MM.1S (cell line): Measurements from ENCODE around the gene IL17C.

ENCODE experiments used
- DNase-seq: peaks from one replicate; pipeline ENCODE4 v3.0.0-alpha.2; 2015
- H2AFZ ChIP-seq: fragments of 300-600 bp; sonication (generic); 2 replicates; pipeline ENCODE4 v1.6.0; 2016; ENCODE audit warnings: antibody characterized with exemption, low read length
- H3F3A ChIP-seq: fragments of 300-600 bp; sonication (generic); 2 replicates; pipeline ENCODE4 v1.6.1; 2016; ENCODE audit warnings: mild to moderate bottlenecking, antibody characterized with exemption, low read length, moderate library complexity, mixed read lengths; ENCODE audit not compliant: insufficient read depth
- H3K27ac ChIP-seq: fragments of 300-600 bp; sonication (generic); 2 replicates; pipeline ENCODE4 v1.5.1; 2016; ENCODE audit warnings: mild to moderate bottlenecking, low read length
- H3K27me3 ChIP-seq: fragments of 300-600 bp; sonication (generic); replicated peaks from 2 replicates; pipeline ENCODE4 v1.6.0; 2016; ENCODE audit warnings: low read length; ENCODE audit not compliant: insufficient read depth
- H3K36me3 ChIP-seq: fragments of 300-600 bp; sonication (generic); replicated peaks from 2 replicates; pipeline ENCODE4 v1.6.1; 2016; ENCODE audit warnings: mild to moderate bottlenecking, low read length, mixed read lengths; ENCODE audit not compliant: insufficient read depth
- H3K4me1 ChIP-seq: fragments of 300-600 bp; sonication (generic); 2 replicates; pipeline ENCODE4 v1.6.1; 2016; ENCODE audit warnings: low read length, mixed read lengths
- H3K4me2 ChIP-seq: fragments of 300-600 bp; sonication (generic); 2 replicates; pipeline ENCODE4 v1.6.0; 2016; ENCODE audit warnings: low read depth, low read length
- H3K4me3 ChIP-seq: fragments of 300-600 bp; sonication (generic); 2 replicates; pipeline ENCODE4 v1.5.1; 2016; ENCODE audit warnings: low read length, mixed read lengths
- H3K79me2 ChIP-seq: fragments of 300-600 bp; sonication (generic); 2 replicates; pipeline ENCODE4 v1.6.1; 2016; ENCODE audit warnings: mixed run types, low read length, mixed read lengths
- H3K9ac ChIP-seq: fragments of 300-600 bp; sonication (generic); 2 replicates; pipeline ENCODE4 v1.6.1; 2016; ENCODE audit warnings: low read length, mixed read lengths
- H3K9me2 ChIP-seq: fragments of 300-600 bp; sonication (generic); replicated peaks from 2 replicates; pipeline ENCODE4 v1.6.1; 2016; ENCODE audit warnings: mild to moderate bottlenecking, low read length, mixed read lengths; ENCODE audit not compliant: insufficient read depth
- H3K9me3 ChIP-seq: fragments of 300-600 bp; sonication (generic); replicated peaks from 2 replicates; pipeline ENCODE4 v1.6.1; 2016; ENCODE audit warnings: mild to moderate bottlenecking, low read length, mixed read lengths; ENCODE audit not compliant: insufficient read depth
- H4K20me1 ChIP-seq: fragments of 300-600 bp; sonication (generic); 2 replicates; pipeline ENCODE4 v1.6.1; 2016; ENCODE audit warnings: mild to moderate bottlenecking, low read length, moderate library complexity, mixed read lengths; ENCODE audit not compliant: insufficient read depth
- CTCF ChIP-seq: fragments of 300-600 bp; sonication (generic); IDR thresholded peaks from 2 replicates; pipeline ENCODE4 v1.5.1; 2016; ENCODE audit warnings: antibody characterized with exemption, low read length, mixed read lengths
- EZH2 ChIP-seq: fragments of 300-600 bp; sonication (generic); optimal IDR thresholded peaks from 2 replicates; pipeline ENCODE3; 2017; ENCODE audit warnings: low read depth, mild to moderate bottlenecking, antibody characterized with exemption, low read length, mixed read lengths
- EZH2phosphoT487 ChIP-seq: fragments of 300-600 bp; sonication (generic); IDR thresholded peaks from 2 replicates; pipeline ENCODE4 v1.6.1; 2018; ENCODE audit warnings: antibody characterized with exemption, low read length

The IL17C gene

GRCh38 chr16:88657371-88657770 is 19.0 kb downstream of the IL17C start:
- peaks cover 8% of the 10 kb centered on the region for H3K79me2 ChIP-seq
- H3K4me1 ChIP-seq = no peaks in the 10 kb centered on the region
- no peak overlapping the region for H2AFZ ChIP-seq
- no peaks in the 10 kb centered on the region for H3K27me3 ChIP-seq
- no peaks in the 10 kb centered on the region for H3K36me3 ChIP-seq
- no peak for DNase-seq
- H3F3A ChIP-seq = no peaks in the 10 kb centered on the region
- TF ChIP-seq EZH2 (no peak), CTCF (no peak), EZH2phosphoT487 (no peak)
- H3K9me2 ChIP-seq = no peaks in the 10 kb centered on the region
- no peak overlapping the region for H3K4me3 ChIP-seq
- H3K9ac ChIP-seq = no peak overlapping the region
- no peak overlapping the region for H3K4me2 ChIP-seq
- H4K20me1 ChIP-seq = no peaks in the 10 kb centered on the region
- no peak overlapping the region for H3K27ac ChIP-seq
- H3K9me3 ChIP-seq = no peaks in the 10 kb centered on the region

GRCh38 chr16:88658714-88659113 is 20.3 kb downstream of the IL17C start:
- Histone ChIP-seq H3K27me3 (no peaks in the 10 kb centered on the region), H3K79me2 (peaks cover 13% of the 10 kb centered on the region), H3K4me3 (no peak overlapping the region), H3K9ac (no peak overlapping the region), H3F3A (no peaks in the 10 kb centered on the region), H2AFZ (no peak overlapping the region), H3K27ac (no peak overlapping the region), H3K4me2 (no peak overlapping the region), H3K9me3 (no peaks in the 10 kb centered on the region), H4K20me1 (no peaks in the 10 kb centered on the region), H3K9me2 (no peaks in the 10 kb centered on the region), H3K36me3 (no peaks in the 10 kb centered on the region), H3K4me1 (no peaks in the 10 kb centered on the region)
- TF ChIP-seq EZH2phosphoT487 = no peak
- no peak for TF ChIP-seq EZH2
- no peak for TF ChIP-seq CTCF
- no peak for DNase-seq

- Histone ChIP-seq H3K4me1 (no peaks in the 10 kb centered on the region), H3K4me2 (no peak overlapping the region), H3K36me3 (no peaks in the 10 kb centered on the region), H3K27me3 (no peaks in the 10 kb centered on the region), H3K9me3 (no peaks in the 10 kb centered on the region), H2AFZ (no peak overlapping the region), H3F3A (no peaks in the 10 kb centered on the region), H3K27ac (no peak overlapping the region), H3K79me2 (peaks cover 13% of the 10 kb centered on the region), H3K4me3 (no peak overlapping the region), H4K20me1 (no peaks in the 10 kb centered on the region), H3K9ac (no peak overlapping the region), H3K9me2 (no peaks in the 10 kb centered on the region)
- no peak for DNase-seq
- no peak for TF ChIP-seq EZH2
- TF ChIP-seq EZH2phosphoT487 = no peak
- TF ChIP-seq CTCF = no peak
Measured at GRCh38 chr16:88659160-88659559, 20.8 kb downstream of the IL17C start.
